Hematopoietic multipotent progenitor cell (in vitro differentiated cells): ENCODE data around the gene FAM25A. TPM values are rescaled to one million over a fixed set of nuclear protein-coding genes. Genes with fewer than 3 reads are reported as not detected.
"Not testable (repeated sequence)": the region's sequence is repeated elsewhere in the genome, so short reads cannot be mapped to it uniquely, and the experiment has no call there.

ENCODE experiments used
- DNase-seq, 3 donors: peaks; one replicate each; pipeline ENCODE4 v3.0.0-alpha.2; 2011 to 2015; ENCODE audit warnings: low read depth in 2 of 3, low spot score in 2 of 3
- total RNA-seq: library from RNA; depleted of rRNA; stranded (reverse); fragments of >200 nt; gene quantifications from one replicate; pipeline ENCODE4 v1.2.3, GENCODE V29; 2012

FAM25A gene
- total RNA-seq = not detected

GRCh38 chr10:87020056-87020455 is at the start of gene FAM25A:
Gene FAM25A, plus strand, starts transcription at chr10:87020294. Its CDS starts 31 bp downstream, at chr10:87020325.
- DNase-seq = not testable (repeated sequence)

GRCh38 chr10:86970982-86971231 is 49.2 kb upstream of the FAM25A start:
- no peak for DNase-seq

- DNase-seq = peak; percentile 87 to 92 (median 88)
Measured at GRCh38 chr10:86971232-86971991, 48.7 kb upstream of the FAM25A start.

GRCh38 chr10:86972613-86973380 is 47.3 kb upstream of the FAM25A start:
- DNase-seq = no peak

- no peak for DNase-seq
Measured at GRCh38 chr10:86974484-86974883, 45.6 kb upstream of the FAM25A start.

- no peak for DNase-seq
Measured at GRCh38 chr10:86976362-86977056, 43.6 kb upstream of the FAM25A start.

GRCh38 chr10:86978457-86978856 is 41.6 kb upstream of the FAM25A start:
- not testable (repeated sequence) for DNase-seq

GRCh38 chr10:86979296-86979818 is 40.7 kb upstream of the FAM25A start:
- no peak for DNase-seq

- DNase-seq = no peak
Measured at GRCh38 chr10:86979977-86980448, 40.1 kb upstream of the FAM25A start.

- DNase-seq = not testable (repeated sequence)
Measured at GRCh38 chr10:86981020-86981419, 39.1 kb upstream of the FAM25A start.

- no peak for DNase-seq
Measured at GRCh38 chr10:86981716-86982115, 38.4 kb upstream of the FAM25A start.

GRCh38 chr10:86984498-86984897 is 35.6 kb upstream of the FAM25A start:
- not testable (repeated sequence) for DNase-seq

- DNase-seq = no peak
Measured at GRCh38 chr10:86988520-86988919, 31.6 kb upstream of the FAM25A start.

GRCh38 chr10:86991362-86991761 is 28.7 kb upstream of the FAM25A start:
- DNase-seq = not testable (repeated sequence)

- no peak for DNase-seq
Measured at GRCh38 chr10:86992456-86992855, 27.6 kb upstream of the FAM25A start.

- DNase-seq = no peak
Measured at GRCh38 chr10:86992929-86993328, 27.2 kb upstream of the FAM25A start.

GRCh38 chr10:86999802-87000403 is 20.2 kb upstream of the FAM25A start:
- DNase-seq = peak in 1 of 3 donors; percentile 4

- no peak for DNase-seq
Measured at GRCh38 chr10:87000491-87000890, 19.6 kb upstream of the FAM25A start.

GRCh38 chr10:87007124-87007523 is 13.0 kb upstream of the FAM25A start:
- DNase-seq = not testable (repeated sequence)

- not testable (repeated sequence) for DNase-seq
Measured at GRCh38 chr10:87007674-87008073, 12.4 kb upstream of the FAM25A start.

- not testable (repeated sequence) for DNase-seq
Measured at GRCh38 chr10:87008303-87008702, 11.8 kb upstream of the FAM25A start.
